CD14-positive monocyte (primary cell): Measurements from ENCODE around the gene USP9X. TPM values are rescaled to one million over a fixed set of nuclear protein-coding genes. Genes with fewer than 3 reads are reported as not detected.

Experiments used
- DNase-seq, 3 donors: peaks; one replicate each; pipeline ENCODE4 v3.0.0-alpha.2; 2011 to 2022
- H2AFZ ChIP-seq: 2 replicates; pipeline ENCODE4 v1.6.0; 2012; ENCODE audit warnings: mild to moderate bottlenecking, low read depth, low read length, inconsistent platforms; ENCODE audit not compliant: insufficient read depth, poor library complexity, severe bottlenecking
- H3K27ac ChIP-seq, 2 donors: 1 replicate in 1 of 2; 2 replicates in 1 of 2; pipeline ENCODE4 v1.5.1; 2012 to 2013; ENCODE audit warnings: low read length in 2 of 2, control low read depth in 1 of 2, inconsistent platforms in 1 of 2, low read depth in 1 of 2, mild to moderate bottlenecking in 1 of 2
- H3K27me3 ChIP-seq, 2 donors: one replicate each; pipeline versions ENCODE4 v1.6.0 to v1.6.1; 2011 to 2013; ENCODE audit warnings: low read length in 2 of 2; ENCODE audit not compliant: control insufficient read depth in 2 of 2, insufficient read depth in 2 of 2
- H3K36me3 ChIP-seq, 2 donors: replicated peaks in 1 of 2; 1 replicate in 1 of 2; 2 replicates in 1 of 2; pipeline versions ENCODE4 v1.5.1 to v1.6.1; 2012 to 2013; ENCODE audit warnings: low read length in 2 of 2, control low read depth in 1 of 2, inconsistent platforms in 1 of 2, mild to moderate bottlenecking in 1 of 2; ENCODE audit not compliant: insufficient read depth in 2 of 2, control insufficient read depth in 1 of 2
- H3K4me1 ChIP-seq, 2 donors: 1 replicate in 1 of 2; 2 replicates in 1 of 2; pipeline versions ENCODE4 v1.5.1 to v1.6.1; 2012 to 2013; ENCODE audit warnings: low read length in 2 of 2, control low read depth in 1 of 2, inconsistent platforms in 1 of 2, mild to moderate bottlenecking in 1 of 2, moderate library complexity in 1 of 2; ENCODE audit not compliant: insufficient read depth in 2 of 2, control insufficient read depth in 1 of 2
- H3K4me2 ChIP-seq: replicated peaks from 2 replicates; pipeline ENCODE3; 2012; ENCODE audit warnings: low read length, moderate library complexity, mild to moderate bottlenecking; ENCODE audit not compliant: poor library complexity, severe bottlenecking; ENCODE audit errors: extremely low read depth
- H3K4me3 ChIP-seq, 3 experiments: fragments of 200-600 bp in 1 of 3; sonication (generic) in 1 of 3; replicated peaks in 1 of 3; 1 replicate in 2 of 3; 2 replicates in 1 of 3; pipeline ENCODE4 v1.5.1; 2011 to 2013; ENCODE audit warnings: low read length in 3 of 3, mild to moderate bottlenecking in 3 of 3, control low read depth in 2 of 3, low read depth in 2 of 3, inconsistent platforms in 1 of 3, moderate library complexity in 1 of 3
- H3K79me2 ChIP-seq: 2 replicates; pipeline ENCODE4 v1.6.0; 2012; ENCODE audit warnings: mild to moderate bottlenecking, control low read depth, inconsistent platforms, low read length, moderate library complexity; ENCODE audit not compliant: insufficient read depth
- H3K9ac ChIP-seq: 2 replicates; pipeline ENCODE4 v1.6.0; 2017; ENCODE audit warnings: low read length, mild to moderate bottlenecking; ENCODE audit not compliant: insufficient read depth, poor library complexity, severe bottlenecking
- H3K9me3 ChIP-seq, 2 donors: replicated peaks in 1 of 2; 1 replicate in 1 of 2; 2 replicates in 1 of 2; pipeline versions ENCODE4 v1.5.1 to v1.6.1; 2012 to 2013; ENCODE audit warnings: low read length in 2 of 2, control low read depth in 1 of 2; ENCODE audit not compliant: control insufficient read depth in 1 of 2, insufficient read depth in 1 of 2
- H4K20me1 ChIP-seq: 2 replicates; pipeline ENCODE4 v1.6.0; 2012; ENCODE audit warnings: mild to moderate bottlenecking, low read length, control low read depth, moderate library complexity; ENCODE audit not compliant: insufficient read depth
- H3K27ac Mint-ChIP-seq, 7 donors: one replicate each; pipeline ENCODE4 v1.8.0; 2020; ENCODE audit warnings: mild to moderate bottlenecking in 7 of 7, mixed read lengths in 7 of 7, moderate library complexity in 6 of 7, inconsistent platforms in 2 of 7
- H3K27me3 Mint-ChIP-seq, 3 donors: one replicate each; pipeline ENCODE4 v1.8.0; 2021 to 2022; ENCODE audit warnings: low read depth in 3 of 3, mild to moderate bottlenecking in 3 of 3, mixed read lengths in 3 of 3, moderate library complexity in 3 of 3, inconsistent platforms in 1 of 3
- H3K36me3 Mint-ChIP-seq, 2 donors: one replicate each; pipeline ENCODE4 v1.8.0; 2020; ENCODE audit warnings: mixed read lengths in 2 of 2, inconsistent platforms in 1 of 2, mild to moderate bottlenecking in 1 of 2
- H3K4me1 Mint-ChIP-seq: one replicate; pipeline ENCODE4 v1.8.0; 2020; ENCODE audit warnings: mild to moderate bottlenecking, mixed read lengths
- H3K4me3 Mint-ChIP-seq, 2 donors: one replicate each; pipeline ENCODE4 v1.8.0; 2020; ENCODE audit warnings: mild to moderate bottlenecking in 2 of 2, mixed read lengths in 2 of 2, moderate library complexity in 1 of 2
- H3K9me3 Mint-ChIP-seq, 7 donors: one replicate each; pipeline ENCODE4 v1.8.0; 2020 to 2022; ENCODE audit warnings: mixed read lengths in 7 of 7, mild to moderate bottlenecking in 6 of 7, moderate library complexity in 6 of 7, inconsistent platforms in 2 of 7
- CTCF ChIP-seq: fragments of 200-600 bp; IDR thresholded peaks from one replicate; pipeline ENCODE4 v1.8.0; 2022; ENCODE audit warnings: antibody characterized with exemption, mild to moderate bottlenecking
- whole genome bisulfite sequencing: methylation state at CpG from one replicate; pipeline ENCODE4 v1.1.5; 2013; ENCODE audit warnings: missing lambda C conversion rate; ENCODE audit not compliant: insufficient coverage; 5-methylcytosine and 5-hydroxymethylcytosine counted together
- intact Hi-C, 2 donors: fragments of 100-400 bp; cut with micrococcal nuclease; formaldehyde crosslinking; loops; one replicate each; pipeline versions ENCODE4 v1.15.0 to v1.15.1; 2023
- polyA plus RNA-seq, 3 donors: library from polyadenylated mRNA; depleted of rRNA in 1 of 3; unstranded in 2 of 3; stranded (reverse) in 1 of 3; fragments of 300-500 nt in 2 of 3; fragments of >200 nt in 1 of 3; fragmentation: Illumina TruSeq in 2 of 3; gene quantifications; 1 replicate in 2 of 3; 2 replicates in 1 of 3; pipeline ENCODE4 v1.2.3, GENCODE V29; 2012 to 2021

The USP9X gene
- polyA plus RNA-seq, 3 donors: 8.3 to 16.1 (median 9.6) TPM

GRCh38 chrX:41133551-41133950 is 48.3 kb downstream of the USP9X start:
- no peaks in the 10 kb centered on the region for H3K9me3 ChIP-seq
- no peak overlapping the region for H3K9ac ChIP-seq
- Mint-ChIP-seq H3K9me3 (no peaks in the 10 kb centered on the region), H3K27me3 (peaks cover 0 to 15% (median 0%) of the 10 kb centered on the region in 3 donors), H3K4me1 (no peaks in the 10 kb centered on the region), H3K27ac (no peak overlapping the region), H3K4me3 (no peak overlapping the region), H3K36me3 (peaks cover 40 to 54% of the 10 kb centered on the region in 2 donors)
- H3K27me3 ChIP-seq: peaks cover 0 to 6% of the 10 kb centered on the region in 2 donors
- no peak overlapping the region for H2AFZ ChIP-seq
- no peak overlapping the region for H3K4me3 ChIP-seq
- peaks cover 30% of the 10 kb centered on the region for H4K20me1 ChIP-seq
- H3K27ac ChIP-seq: no peak overlapping the region
- H3K79me2 ChIP-seq: peaks cover 12% of the 10 kb centered on the region
- no peak for DNase-seq
- no peak for TF ChIP-seq CTCF
- H3K4me1 ChIP-seq: no peaks in the 10 kb centered on the region
- intact Hi-C loops: no loop called here
- H3K36me3 ChIP-seq: peaks cover 35 to 68% of the 10 kb centered on the region in 2 donors
- WGBS: no CpG with 5 or more reads among the region's 6 CpGs
- no peak overlapping the region for H3K4me2 ChIP-seq

- Mint-ChIP-seq H3K4me1 (peaks cover 3% of the 10 kb centered on the region), H3K9me3 (no peaks in the 10 kb centered on the region), H3K36me3 (peaks cover 36 to 41% of the 10 kb centered on the region in 2 donors), H3K27me3 (peaks cover 0 to 10% (median 0%) of the 10 kb centered on the region in 3 donors), H3K4me3 (no peak overlapping the region), H3K27ac (no peak overlapping the region)
- DNase-seq: no peak
- TF ChIP-seq CTCF: peak; percentile 51
- H3K9ac ChIP-seq: no peak overlapping the region
- H4K20me1 ChIP-seq: peaks cover 17% of the 10 kb centered on the region
- H3K79me2 ChIP-seq: peaks cover 3% of the 10 kb centered on the region
- H3K36me3 ChIP-seq: peaks cover 25 to 76% of the 10 kb centered on the region in 2 donors
- intact Hi-C loops: no loop called here
- H3K4me2 ChIP-seq: no peak overlapping the region
- H2AFZ ChIP-seq: no peak overlapping the region
- no peak overlapping the region for H3K27ac ChIP-seq
- H3K27me3 ChIP-seq: peaks cover 0 to 14% of the 10 kb centered on the region in 2 donors
- H3K4me1 ChIP-seq: no peaks in the 10 kb centered on the region
- no peak overlapping the region for H3K4me3 ChIP-seq
- no peaks in the 10 kb centered on the region for H3K9me3 ChIP-seq
These were observed 52.3 kb downstream of the USP9X start for GRCh38 chrX:41137589-41137988.
